CD4-positive, alpha-beta T cell treated with Interleukin-10 for 1 hour (primary cell): ENCODE results near the gene TENM4.

Experiments
- DNase-seq: peaks from one replicate; pipeline ENCODE4 v3.0.0-alpha.2; 2020

Gene TENM4

DNA sequence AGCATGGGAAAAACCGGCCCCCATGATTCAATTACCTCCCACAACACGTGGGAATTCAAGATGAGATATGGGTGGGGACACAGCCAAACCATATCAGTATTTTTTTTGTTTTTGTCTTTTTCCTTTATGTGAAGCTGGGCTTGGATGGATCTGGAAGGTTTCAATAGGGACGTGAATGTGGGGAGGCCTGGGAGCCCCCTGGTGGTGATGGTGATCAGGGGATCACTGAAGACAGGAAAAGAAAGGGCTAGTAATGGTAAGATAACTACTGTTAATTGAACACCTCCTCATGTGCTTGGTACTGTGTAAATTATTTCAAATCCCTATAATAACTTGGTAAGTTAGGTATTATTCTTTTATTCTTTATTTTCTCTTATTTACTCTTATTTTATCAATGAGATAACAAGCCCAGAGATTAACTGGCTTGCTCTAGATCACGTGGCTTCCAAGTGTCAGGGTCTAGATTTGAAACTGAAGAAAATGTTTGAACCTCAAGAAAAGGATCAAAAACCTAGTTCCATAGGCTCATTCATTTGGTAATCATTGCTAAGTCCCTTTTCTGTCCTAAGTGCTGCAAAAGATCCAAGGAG, 364.2 kb downstream of the TENM4 start:
- peak; percentile 3 for DNase-seq

DNA sequence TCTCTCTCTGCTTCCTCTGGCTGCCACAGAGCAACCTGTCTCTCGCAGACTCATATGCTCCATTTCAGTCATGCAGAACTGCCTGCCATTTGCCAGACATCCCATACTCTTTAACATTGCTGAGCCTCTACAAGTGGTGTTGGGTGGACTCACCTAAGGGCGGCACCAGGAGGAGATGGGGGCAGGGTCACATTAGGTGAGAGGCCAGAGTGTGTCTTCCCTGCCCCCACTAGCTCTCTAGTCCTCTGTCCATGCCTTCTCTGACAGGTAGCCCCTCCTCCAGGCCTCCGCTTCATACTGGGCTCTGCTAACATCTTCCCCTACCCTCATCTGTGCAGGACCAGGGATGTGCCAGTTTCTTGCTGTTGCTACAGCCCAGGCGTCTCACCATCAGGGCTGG, 366.3 kb downstream of the TENM4 start:
- DNase-seq = no peak

DNA sequence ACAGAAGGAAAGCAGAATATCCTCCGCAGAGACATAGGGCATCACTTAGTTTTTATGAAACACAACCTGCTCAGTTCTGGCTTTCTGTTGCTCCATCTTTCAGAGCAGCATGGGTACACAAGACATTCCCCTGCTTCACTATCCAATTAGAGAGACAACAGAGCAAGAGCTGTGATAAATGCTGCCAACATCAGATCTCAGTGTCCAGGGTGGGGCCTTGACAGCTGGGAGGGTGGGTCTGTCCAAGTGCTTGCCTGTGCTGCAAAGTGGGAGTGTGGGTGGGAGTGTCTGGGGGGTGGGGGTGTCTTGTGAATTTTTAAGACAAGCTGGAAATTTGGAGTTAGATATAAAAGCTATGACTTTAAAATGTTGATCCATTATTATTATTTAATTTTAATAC, 369.6 kb downstream of the TENM4 start:
- no peak for DNase-seq

DNA sequence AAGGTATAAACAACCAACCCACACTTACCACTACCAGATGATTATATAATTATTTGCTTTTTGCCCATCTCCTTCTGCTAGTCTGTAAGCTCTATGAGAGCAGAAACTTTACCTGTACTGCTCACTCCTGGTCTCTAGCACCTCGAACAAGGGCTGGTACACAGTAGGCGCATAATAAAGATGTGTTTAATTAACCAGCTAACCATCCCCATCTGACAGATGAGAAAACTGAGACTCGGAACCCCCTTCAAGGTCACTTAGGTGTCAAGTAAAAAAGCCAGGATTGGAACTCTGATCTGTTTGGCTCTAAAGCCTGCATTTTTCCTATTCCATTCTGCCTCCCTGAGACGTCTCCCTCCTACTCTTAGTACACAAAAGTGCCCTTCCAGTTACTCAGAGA, 370.3 kb downstream of the TENM4 start:
- no peak for DNase-seq

DNA sequence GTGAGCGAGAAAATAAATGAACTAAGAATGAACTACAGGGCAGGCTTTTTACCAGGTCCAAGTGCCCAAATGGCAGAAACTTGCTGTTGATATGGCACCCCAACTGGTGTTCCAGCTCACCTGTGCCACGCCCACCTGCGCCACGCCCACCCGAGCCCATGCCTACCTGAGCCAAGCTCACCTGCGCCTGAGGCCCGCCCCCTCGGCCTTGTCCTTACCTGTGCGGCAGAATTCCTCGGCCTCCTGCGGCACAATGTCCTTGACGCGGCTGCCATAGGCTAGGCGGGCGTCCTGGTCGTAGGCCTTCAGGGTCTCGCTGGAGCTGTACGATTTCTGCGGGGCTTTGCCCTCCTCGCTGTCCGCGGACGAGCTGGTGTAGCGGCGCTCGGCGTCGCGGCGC, 371.3 kb downstream of the TENM4 start:
- DNase-seq = no peak

DNA sequence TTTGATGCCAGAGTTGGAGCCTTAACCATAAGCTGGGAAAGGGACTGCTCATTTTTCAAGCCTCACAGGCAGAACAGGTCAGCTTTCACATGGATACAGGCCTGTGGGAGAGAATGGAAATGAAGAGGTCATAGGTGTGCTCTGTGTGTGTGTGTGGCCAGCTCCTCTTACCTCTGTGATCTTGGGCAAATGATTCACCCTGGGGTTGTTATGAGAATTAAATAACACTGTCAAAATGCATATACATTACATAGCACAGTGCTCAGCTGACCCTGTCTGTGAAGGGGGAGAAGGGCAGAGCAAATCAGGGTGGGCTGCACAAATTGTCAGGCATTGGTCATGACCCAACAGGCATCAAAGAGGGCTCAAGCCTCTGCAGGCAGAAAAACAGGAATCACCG, 372.5 kb downstream of the TENM4 start:
- no peak for DNase-seq

DNA sequence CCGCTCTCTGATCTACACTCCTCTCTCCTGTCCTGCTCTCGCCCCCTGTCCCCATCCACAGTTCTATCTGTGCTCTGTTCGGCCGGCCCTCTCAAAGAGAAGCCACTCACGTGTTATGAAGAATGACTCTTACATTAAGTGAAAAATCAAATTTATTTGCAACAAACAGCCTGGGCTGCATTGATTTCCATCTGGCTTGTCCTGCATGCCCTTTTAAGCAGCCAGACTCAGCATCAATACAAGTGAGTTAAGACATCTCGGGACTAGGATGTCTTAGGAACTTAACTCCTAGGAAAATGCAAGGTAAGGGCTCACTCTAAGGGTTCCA, 373.5 kb downstream of the TENM4 start:
- DNase-seq = no peak

DNA sequence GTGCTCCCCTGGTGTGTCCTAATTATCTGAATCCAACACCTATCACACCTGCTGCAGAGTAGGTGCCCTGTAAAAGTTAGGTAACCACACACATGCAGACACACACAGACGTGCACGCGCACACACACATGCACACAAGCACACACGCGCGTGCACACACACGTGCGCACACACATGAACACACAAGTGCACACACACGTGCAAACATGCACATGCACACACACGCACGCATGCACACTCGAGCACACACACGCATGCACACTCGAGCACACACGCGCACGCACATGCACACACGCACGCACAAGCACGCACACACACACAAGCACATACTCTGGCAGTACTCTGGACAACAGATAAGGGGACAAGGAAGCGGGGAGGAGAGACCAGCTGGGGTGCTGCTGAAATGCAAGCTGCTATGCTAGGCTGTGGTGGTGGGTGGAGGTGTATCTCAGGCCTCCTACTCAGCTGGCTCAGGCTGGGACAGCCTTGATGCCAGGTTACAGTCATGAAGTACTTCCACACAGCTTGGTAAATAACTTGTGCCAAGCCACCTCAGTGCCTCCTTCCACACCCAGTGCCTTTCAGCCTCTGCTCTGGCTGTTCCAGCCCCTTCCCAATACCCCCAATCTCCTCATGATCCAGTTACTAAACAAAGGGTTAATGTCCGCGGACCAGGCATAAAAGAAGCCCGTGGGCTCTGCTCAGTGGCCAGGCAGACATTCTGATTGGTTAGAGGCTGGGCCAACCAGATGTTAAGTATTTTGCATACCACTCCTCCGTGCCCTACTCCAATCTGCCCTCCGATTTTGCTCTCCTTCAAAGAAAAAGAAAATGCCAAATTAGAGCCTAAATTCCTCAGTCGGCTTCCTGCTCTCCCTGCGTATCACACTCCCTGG, 374.1 kb downstream of the TENM4 start:
- DNase-seq = no peak

DNA sequence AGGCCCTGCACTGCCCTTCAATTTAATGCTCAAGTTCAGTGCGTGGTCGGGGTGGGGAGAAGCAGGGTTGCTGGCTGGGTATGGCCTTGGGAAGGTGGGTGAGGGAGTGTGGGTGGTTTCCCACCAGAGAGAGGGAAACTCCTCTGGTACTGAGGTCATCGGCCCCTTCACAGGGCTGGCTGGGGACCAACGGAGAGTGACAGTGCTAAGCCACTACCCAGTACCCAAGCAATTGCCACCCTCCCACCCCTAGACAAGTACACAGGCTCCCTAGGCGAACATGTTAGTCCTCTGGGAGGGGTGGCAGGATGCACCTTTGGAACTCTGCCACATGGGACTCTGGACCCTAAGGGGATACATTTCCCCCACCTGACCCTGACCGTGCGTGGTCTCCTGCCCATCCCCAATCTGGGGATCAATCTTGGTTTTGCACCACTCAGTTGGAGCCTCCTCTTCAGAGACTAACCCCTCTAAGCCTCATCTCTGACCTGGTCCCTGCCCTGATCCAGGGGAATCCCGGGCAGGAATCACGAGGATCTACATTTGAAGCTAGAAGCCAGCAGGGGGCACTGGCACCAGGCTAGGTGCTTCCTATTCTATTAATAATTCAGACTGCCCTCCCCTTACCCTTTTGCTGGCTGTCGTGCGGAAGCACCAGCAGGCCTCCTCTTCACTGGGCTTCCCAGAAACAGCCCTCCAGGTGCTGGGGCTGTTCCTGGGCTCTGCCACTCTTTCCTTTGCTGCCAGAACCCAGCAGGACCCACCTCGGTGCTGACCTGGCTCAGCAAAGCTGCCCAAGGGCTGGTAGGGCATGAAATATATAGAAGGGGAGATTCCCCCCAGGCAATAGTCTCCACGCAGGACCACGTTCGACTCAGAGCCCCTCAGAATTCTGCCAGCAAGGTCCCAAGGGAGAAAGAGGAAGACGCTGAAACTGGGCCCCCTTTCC, 377.7 kb downstream of the TENM4 start:
- no peak for DNase-seq

DNA sequence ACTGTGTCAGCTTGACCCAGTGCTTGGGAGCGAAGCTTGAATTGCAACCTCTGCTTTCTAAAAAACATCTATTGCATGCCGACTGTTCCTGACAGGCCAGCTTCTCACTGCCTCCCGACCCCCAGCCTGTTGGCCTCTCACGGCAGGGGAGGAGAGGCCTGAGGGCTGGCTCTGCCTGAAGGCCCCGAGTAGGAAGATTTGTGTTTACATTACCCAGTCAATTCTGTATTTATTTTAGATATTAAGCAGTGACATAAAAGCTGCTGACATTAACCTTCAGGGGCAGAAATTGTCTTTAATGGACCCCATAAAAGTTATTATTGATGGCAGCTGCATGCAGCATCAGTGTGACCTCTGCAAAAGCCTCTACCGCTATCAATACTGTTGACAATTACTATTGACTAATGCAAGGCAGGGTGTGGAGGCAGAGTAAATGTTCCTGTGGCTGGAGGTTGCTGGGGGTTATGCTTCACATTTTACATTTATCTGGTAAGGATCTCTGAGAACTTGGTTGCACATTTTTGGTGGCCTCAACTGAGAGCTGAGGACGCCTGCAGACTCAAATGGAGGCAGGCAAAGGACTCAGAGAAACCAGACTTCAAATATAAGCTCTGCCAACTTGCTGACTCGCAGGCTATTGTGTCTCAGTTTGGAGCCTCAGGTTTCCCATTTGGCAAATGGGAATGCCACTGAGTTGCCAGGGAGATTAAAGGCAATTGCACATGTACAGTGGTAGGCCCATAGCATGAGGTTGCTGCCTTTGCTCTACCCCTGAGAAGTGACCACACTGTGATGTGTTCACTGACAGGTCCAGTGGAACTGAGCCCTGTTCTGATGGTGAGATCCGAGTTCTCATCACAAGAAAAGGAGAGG, 380.5 kb downstream of the TENM4 start:
- no peak for DNase-seq

DNA sequence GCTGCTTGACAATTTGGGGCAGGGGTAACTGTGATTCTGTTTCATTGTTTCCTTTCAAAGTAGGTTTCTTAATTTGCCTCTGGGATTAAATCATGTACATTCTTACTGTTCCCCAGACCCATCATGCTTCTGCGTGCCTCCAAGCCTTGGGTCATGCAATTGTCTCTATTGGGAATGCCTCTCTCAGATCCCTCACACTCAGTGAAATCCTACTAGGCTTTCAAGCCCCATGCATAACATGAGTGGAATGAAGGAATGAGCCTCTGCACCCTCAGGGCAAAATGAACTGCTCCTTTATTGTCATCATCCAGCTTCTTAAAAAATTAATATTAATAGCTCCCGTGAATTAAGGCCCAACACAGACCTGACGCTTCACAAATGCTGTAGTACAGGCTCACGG, 381.7 kb downstream of the TENM4 start:
- DNase-seq = no peak

DNA sequence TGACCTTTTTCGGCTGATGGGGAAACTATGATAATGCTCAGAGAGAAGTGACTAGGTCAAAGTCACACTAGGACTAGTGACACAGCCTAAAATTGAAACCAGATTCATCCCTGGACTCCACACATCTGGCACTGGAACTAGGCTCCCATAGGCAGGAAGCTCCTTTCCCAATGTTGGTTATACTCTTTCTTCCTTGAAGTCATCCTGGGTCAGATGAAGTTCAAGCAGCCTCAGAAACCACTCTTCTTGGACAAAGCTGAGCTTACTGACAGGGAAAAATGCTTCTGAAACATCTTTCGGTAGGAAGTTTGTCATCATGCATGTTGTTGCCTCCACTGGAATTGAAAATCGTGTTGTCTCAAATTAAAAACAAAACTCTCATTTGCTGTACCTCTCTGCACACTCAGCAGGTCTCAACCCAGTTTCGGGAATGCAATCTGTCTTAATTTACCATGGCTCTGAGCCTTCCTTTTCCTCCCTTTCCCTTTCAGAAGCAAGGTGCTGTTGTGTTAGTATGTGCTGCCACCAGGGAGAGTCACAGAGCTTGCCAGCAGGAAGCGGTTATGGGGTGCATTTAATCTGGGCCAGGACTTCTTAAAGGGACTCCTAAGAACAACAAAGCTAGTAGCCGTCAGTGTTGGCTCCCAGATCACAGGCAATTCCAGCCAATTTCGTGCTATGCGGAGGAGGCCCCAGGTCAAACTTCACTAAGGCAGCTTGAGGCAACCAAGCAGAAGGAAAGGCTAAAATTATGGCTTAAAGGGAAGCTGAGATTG, 384.8 kb downstream of the TENM4 start:
- no peak for DNase-seq

DNA sequence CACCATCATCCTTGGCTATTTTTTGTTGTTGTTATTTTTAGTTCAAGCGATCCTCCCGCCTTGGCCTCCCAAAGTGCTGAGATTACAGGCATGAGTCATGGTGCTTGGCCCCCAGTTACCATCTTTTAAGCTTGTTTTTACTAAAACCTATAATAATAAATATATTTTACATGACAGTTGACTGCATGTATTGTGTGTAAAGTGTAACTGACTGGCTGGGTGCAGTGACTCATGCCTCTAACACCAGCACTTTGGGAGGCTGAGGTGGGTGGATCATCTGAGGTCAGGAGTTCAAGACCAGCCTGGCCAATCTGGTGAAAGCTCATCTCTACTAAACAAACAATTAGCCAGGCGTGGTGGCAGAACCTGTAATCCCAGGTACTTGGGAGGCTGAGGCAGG, 386.2 kb downstream of the TENM4 start:
- DNase-seq = no peak

DNA sequence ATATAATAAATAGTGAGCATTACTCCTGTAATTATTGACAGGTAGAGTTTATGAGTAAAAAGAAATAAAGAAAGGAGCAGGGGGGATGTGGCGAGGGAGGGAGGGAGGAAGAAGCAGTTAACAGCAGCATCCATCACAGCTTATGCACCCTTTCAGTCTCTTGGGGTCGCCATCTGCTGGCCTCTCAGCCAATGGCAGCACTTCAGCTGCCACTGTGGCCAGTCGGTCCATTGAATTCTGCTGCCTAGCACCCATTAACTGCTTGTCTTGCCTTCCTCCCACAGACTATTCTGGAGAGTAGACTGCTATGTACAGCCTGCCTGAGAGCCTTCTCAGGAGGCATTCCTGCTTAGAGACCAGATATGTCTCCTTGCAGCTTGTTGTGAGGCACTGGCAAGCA, 388.3 kb downstream of the TENM4 start:
- DNase-seq = no peak

DNA sequence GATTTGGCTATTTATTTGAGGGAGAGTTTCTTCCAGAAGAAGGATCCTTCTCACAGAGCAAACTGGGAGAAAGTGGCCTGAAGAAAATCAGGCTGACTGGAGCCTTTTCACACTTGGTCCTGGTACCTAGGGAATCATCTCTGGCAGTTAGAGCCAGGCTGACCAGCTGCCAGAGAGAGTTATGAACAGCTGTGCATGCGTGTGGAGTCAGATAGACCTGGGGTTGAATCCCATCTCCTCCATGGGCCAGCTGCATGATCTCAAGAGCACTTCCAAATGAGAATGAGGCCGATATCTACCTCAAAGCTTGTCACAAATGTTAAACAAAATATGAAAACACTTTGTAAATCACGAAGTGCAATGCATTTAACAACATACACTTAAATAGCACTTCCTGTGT, 390.0 kb downstream of the TENM4 start:
- no peak for DNase-seq

DNA sequence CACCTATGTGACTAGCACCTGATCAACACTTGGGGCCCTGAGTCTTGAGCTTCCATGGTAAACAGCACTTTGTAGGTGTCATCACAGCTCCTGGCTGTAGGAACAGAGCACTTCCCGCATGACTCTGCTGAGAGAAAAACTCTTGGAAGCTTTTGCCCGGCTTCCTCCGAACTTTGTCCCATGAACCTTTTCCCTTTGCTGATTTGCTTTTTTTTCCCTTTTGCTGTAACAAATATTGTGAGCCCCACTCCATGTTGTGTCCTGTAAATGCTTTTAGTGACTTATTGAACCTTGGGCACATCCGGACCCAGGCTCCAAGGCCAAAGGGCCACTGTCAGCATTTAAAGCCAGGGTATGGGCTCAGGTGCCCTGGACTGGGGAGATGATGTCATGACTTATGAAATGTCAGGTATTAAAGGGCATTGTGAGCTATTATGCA, 391.1 kb downstream of the TENM4 start:
- no peak for DNase-seq

DNA sequence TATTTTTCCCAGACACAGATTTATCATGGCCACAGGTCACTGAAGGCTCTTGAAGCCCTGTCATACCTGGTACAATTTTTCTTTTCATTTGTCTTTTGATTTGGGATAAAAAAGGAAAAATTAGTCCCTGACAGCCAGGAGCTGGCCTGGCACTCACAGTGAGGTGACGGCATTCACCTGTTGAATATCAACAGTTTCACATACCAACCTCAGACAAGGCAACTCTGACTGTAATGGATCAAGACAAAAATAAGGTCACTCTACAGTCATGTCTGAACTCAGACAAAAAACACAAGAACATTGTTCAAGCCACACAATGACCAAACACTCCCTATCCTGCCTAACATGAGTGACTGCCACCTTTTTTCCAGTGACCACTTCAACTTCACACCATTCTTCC, 392.9 kb downstream of the TENM4 start:
- DNase-seq = no peak

DNA sequence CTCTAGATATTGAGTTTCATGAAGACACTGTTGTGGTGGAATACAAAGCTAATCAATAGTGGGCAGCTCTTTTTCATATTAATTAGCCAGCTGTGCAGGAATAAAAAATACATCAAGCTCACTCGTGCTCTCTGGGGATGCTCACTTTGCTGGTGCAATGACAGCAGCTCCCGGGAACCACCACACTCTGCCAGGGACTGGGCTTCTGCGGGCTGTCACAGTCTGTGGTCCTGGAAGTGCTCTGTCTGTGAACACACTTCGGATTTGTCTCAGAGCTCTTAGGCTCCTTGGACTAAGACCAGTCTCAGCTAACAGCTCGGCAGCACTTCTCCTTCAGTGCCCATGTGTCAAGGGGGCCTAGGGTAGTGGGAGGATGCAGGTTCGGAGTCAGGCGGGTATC, 393.5 kb downstream of the TENM4 start:
- no peak for DNase-seq

DNA sequence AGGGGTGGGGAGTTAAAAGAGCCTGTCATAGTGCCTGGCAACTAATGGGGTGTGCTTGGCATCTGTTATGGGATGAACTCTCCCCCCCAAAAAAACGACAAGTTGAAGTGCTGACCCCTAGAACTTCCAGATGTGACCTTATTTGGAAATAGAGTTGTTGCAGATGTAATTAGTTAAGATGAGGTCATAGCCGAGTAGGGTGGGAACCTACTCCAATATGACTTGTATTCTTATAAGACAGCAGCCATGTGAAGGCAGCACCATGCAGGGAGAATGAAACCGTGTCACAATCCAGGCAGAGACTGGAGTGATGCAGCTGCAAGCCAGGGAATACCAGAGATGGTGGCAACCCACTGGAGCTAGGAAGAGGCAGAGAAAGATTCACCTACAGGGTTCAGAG, 394.5 kb downstream of the TENM4 start:
- no peak for DNase-seq

DNA sequence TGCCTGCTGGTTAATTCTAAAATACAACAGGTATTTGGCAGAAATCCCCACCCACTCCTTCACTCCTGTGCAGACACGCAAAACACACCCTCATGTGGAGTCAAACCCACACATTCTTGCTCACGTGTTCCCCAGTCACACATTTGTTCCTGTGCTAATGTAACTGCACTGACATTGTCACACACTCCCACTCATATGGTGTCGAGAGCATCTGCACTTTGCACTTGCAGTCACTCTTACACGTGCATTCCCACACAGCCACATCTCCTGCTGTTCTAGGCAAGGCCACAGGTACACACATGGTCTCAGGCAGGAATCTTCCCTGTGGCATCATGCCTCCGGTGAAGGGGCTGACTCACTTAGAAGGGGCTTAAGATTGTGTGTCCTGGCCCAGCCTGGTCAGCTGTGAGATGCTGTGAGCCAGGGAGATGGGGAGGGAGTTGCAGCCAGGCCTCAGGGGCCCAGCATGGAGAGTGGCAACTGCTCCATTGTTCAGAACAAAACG, 395.0 kb downstream of the TENM4 start:
- no peak for DNase-seq

DNA sequence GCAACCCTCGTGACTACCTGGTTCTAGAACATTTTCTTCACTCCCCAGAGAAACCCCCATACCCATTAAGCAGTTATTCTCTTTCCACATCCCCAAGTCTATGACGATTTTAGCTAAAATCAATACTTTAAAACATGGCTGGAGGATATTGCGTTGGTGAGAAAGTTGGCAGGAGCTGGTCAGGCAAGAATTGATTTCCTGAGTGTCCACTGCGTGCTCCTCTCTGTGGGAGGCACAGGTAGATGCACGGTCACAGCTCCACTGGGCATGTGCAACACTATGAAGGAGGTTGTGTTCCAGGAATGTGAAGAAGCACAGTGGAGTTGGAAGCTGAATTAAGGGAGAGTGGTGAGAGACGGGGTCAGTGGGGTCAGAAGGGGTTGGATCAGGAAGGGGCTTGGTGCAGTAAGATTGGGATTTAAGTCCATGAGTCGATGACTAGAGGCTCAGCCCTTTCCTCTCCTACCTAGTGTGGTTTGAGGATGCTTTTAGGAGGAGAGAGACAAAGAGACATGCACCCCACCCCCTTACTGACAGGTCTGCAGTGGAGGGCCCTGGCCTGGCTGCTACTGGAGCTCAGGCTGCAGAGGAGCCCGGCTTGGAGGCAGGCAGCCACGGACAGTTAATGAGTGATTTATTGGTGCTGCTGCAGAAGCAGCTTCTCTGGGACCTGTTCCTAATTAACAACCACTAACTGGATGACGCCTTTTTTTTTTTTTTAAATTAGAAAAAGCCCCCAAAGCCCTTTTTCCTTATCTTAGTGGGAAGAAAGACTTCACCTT, 395.6 kb downstream of the TENM4 start:
- no peak for DNase-seq
